IMR-90 (cell line): ENCODE data around the gene RNU5D-1. TPM values are rescaled to one million over a fixed set of nuclear protein-coding genes. Genes with fewer than 3 reads are reported as not detected.

ENCODE experiments used
- ATAC-seq: fragments of 200-7000 bp; cut with Tn5 transposase; 2 replicates; pipeline ENCODE4 v1.9.1; 2020; ENCODE audit warnings: low read depth, mild to moderate bottlenecking, moderate library complexity
- BruUV-seq: library from RNA; stranded (reverse); fragments of 400-500 nt; replicated peaks from 2 replicates; lab custom pipeline; 2021; lab: Mats Ljungman, UMichigan
- CTCF ChIA-PET: fragments of 300-600 bp; formaldehyde crosslinking; extraction: SDS; loops from one replicate; lab custom pipeline; 2021; ENCODE audit warnings: antibody characterized with exemption; lab: Yijun Ruan, JAX
- POLR2A ChIA-PET: fragments of 300-600 bp; sonication (Branson Sonifier 250); formaldehyde crosslinking; loops from one replicate; lab custom pipeline; 2022; ENCODE audit warnings: antibody characterized with exemption; ENCODE audit not compliant: unreplicated experiment; lab: Charles Lee
- DNase-seq: peaks from one replicate; pipeline ENCODE4 v3.0.0; 2013
- H2AFZ ChIP-seq: replicated peaks from 2 replicates; pipeline ENCODE3; 2013; ENCODE audit warnings: low read length, mild to moderate bottlenecking; ENCODE audit not compliant: poor library complexity
- H2AK5ac ChIP-seq: 2 replicates; pipeline ENCODE4 v1.6.1; 2013; ENCODE audit warnings: low read depth, low read length, inconsistent platforms
- H2AK9ac ChIP-seq: replicated peaks from 2 replicates; pipeline ENCODE3; 2013; ENCODE audit warnings: mild to moderate bottlenecking, low read depth, low read length, moderate library complexity; ENCODE audit not compliant: poor library complexity
- H2BK120ac ChIP-seq: 2 replicates; pipeline ENCODE4 v1.6.1; 2013; ENCODE audit warnings: low read depth, low read length, inconsistent platforms
- H2BK15ac ChIP-seq: 3 replicates; pipeline ENCODE4 v1.6.1; 2013; ENCODE audit warnings: low read depth, low read length, inconsistent platforms
- H2BK20ac ChIP-seq: 2 replicates; pipeline ENCODE4 v1.6.1; 2013; ENCODE audit warnings: low read depth, mild to moderate bottlenecking, inconsistent platforms, low read length, moderate library complexity
- H2BK5ac ChIP-seq: 2 replicates; pipeline ENCODE4 v1.6.1; 2013; ENCODE audit warnings: mild to moderate bottlenecking, low read depth, low read length, inconsistent platforms; ENCODE audit not compliant: poor library complexity, severe bottlenecking
- H3K14ac ChIP-seq: replicated peaks from 2 replicates; pipeline ENCODE4 v1.6.1; 2013; ENCODE audit warnings: low read depth, low read length, inconsistent platforms
- H3K18ac ChIP-seq: 2 replicates; pipeline ENCODE4 v1.6.1; 2013; ENCODE audit warnings: low read depth, low read length, control low read depth
- H3K23ac ChIP-seq: 2 replicates; pipeline ENCODE4 v1.6.1; 2013; ENCODE audit warnings: low read depth, low read length, inconsistent platforms
- H3K27ac ChIP-seq: 2 replicates; pipeline ENCODE4 v1.5.1; 2013; ENCODE audit warnings: mild to moderate bottlenecking, control low read depth, low read length; ENCODE audit not compliant: insufficient read depth
- H3K27me3 ChIP-seq: 2 replicates; pipeline ENCODE4 v1.6.1; 2013; ENCODE audit warnings: low read length; ENCODE audit not compliant: control insufficient read depth, insufficient read depth
- H3K36me3 ChIP-seq: 2 replicates; pipeline ENCODE4 v1.6.1; 2013; ENCODE audit warnings: low read length, mixed read lengths; ENCODE audit not compliant: control insufficient read depth, insufficient read depth
- H3K4ac ChIP-seq: 2 replicates; pipeline ENCODE4 v1.6.1; 2013; ENCODE audit warnings: low read depth, low read length, inconsistent platforms
- H3K4me1 ChIP-seq: 2 replicates; pipeline ENCODE4 v1.6.1; 2013; ENCODE audit warnings: low read length, mixed read lengths; ENCODE audit not compliant: control insufficient read depth, insufficient read depth
- H3K4me2 ChIP-seq: 2 replicates; pipeline ENCODE4 v1.6.1; 2013; ENCODE audit warnings: low read depth, mild to moderate bottlenecking, control low read depth, low read length, moderate library complexity
- H3K4me3 ChIP-seq: 2 replicates; pipeline ENCODE4 v1.5.1; 2013; ENCODE audit warnings: low read depth, mild to moderate bottlenecking, control low read depth, low read length, moderate library complexity; ENCODE audit not compliant: insufficient read depth
- H3K56ac ChIP-seq: 2 replicates; pipeline ENCODE4 v1.6.1; 2013; ENCODE audit warnings: low read length, inconsistent platforms; ENCODE audit not compliant: insufficient read depth; ENCODE audit errors: extremely low read depth
- H3K79me1 ChIP-seq, 2 experiments: 2 replicates each; pipeline ENCODE4 v1.6.1; 2013; ENCODE audit warnings: low read length in 2 of 2, inconsistent platforms in 1 of 2, low read depth in 1 of 2
- H3K9ac ChIP-seq: 2 replicates; pipeline ENCODE4 v1.6.1; 2013; ENCODE audit warnings: low read depth, low read length, control low read depth
- H3K9me1 ChIP-seq: 2 replicates; pipeline ENCODE4 v1.6.1; 2013; ENCODE audit warnings: low read length, inconsistent platforms; ENCODE audit not compliant: insufficient read depth
- H3K9me3 ChIP-seq: 2 replicates; pipeline ENCODE4 v1.6.1; 2013; ENCODE audit warnings: low read length; ENCODE audit not compliant: control insufficient read depth, insufficient read depth
- H4K20me1 ChIP-seq: 2 replicates; pipeline ENCODE4 v1.6.1; 2013; ENCODE audit warnings: low read length, inconsistent platforms; ENCODE audit not compliant: insufficient read depth
- H4K5ac ChIP-seq: 2 replicates; pipeline ENCODE4 v1.6.1; 2013; ENCODE audit warnings: mild to moderate bottlenecking, low read depth, low read length, control low read depth
- H4K8ac ChIP-seq, 2 experiments: 2 replicates each; pipeline ENCODE4 v1.6.1; 2013; ENCODE audit warnings: low read depth in 2 of 2, low read length in 2 of 2, control low read depth in 1 of 2, inconsistent platforms in 1 of 2
- H4K91ac ChIP-seq: 2 replicates; pipeline ENCODE4 v1.6.1; 2013; ENCODE audit warnings: low read depth, low read length, inconsistent platforms; ENCODE audit not compliant: insufficient read depth
- BHLHE40 ChIP-seq: fragments of 150-350 bp; IDR thresholded peaks from 2 replicates; pipeline ENCODE4 v1.6.1; 2016; ENCODE audit warnings: mild to moderate bottlenecking, low read depth, low read length
- CEBPB ChIP-seq: IDR thresholded peaks from 2 replicates; pipeline ENCODE4 v1.6.1; 2012; ENCODE audit warnings: low read depth, low read length, improper control_type of control experiment
- CHD1 ChIP-seq: IDR thresholded peaks from 2 replicates; pipeline ENCODE4 v1.6.1; 2012; ENCODE audit warnings: low read depth, low read length, improper control_type of control experiment
- FOS ChIP-seq: fragments of 150-350 bp; IDR thresholded peaks from 2 replicates; pipeline ENCODE4 v1.6.1; 2016; ENCODE audit warnings: low read depth, low read length
- MAFK ChIP-seq: IDR thresholded peaks from 2 replicates; pipeline ENCODE4 v1.6.1; 2012; ENCODE audit warnings: low read depth, low read length, improper control_type of control experiment
- MAZ ChIP-seq: IDR thresholded peaks from 2 replicates; pipeline ENCODE4 v1.6.1; 2012; ENCODE audit warnings: low read depth, mild to moderate bottlenecking, low read length, improper control_type of control experiment, moderate library complexity, borderline replicate concordance
- MXI1 ChIP-seq: IDR thresholded peaks from 2 replicates; pipeline ENCODE4 v1.6.1; 2012; ENCODE audit warnings: low read depth, mild to moderate bottlenecking, low read length, moderate library complexity, borderline replicate concordance
- NFE2L2 ChIP-seq: fragments of 150-350 bp; IDR thresholded peaks from 2 replicates; pipeline ENCODE4 v1.6.1; 2016; ENCODE audit warnings: low read depth, mild to moderate bottlenecking, low read length
- POLR2A ChIP-seq: IDR thresholded peaks from 2 replicates; pipeline ENCODE4 v1.6.1; 2012; ENCODE audit warnings: mild to moderate bottlenecking, low read depth, low read length
- RAD21 ChIP-seq: IDR thresholded peaks from 2 replicates; pipeline ENCODE4 v1.6.1; 2012; ENCODE audit warnings: low read length, improper control_type of control experiment
- RCOR1 ChIP-seq: IDR thresholded peaks from 2 replicates; pipeline ENCODE4 v1.6.1; 2012; ENCODE audit warnings: mild to moderate bottlenecking, low read length, improper control_type of control experiment; ENCODE audit not compliant: insufficient replicate concordance
- RFX5 ChIP-seq: IDR thresholded peaks from 2 replicates; pipeline ENCODE4 v1.8.0; 2012; ENCODE audit warnings: low read depth, mild to moderate bottlenecking, low read length, moderate library complexity
- SMC3 ChIP-seq: fragments of 150-350 bp; IDR thresholded peaks from 2 replicates; pipeline ENCODE4 v1.6.1; 2016; ENCODE audit warnings: low read depth, mild to moderate bottlenecking, antibody characterized with exemption, low read length, moderate library complexity
- WGBS, 2 experiments: methylation state at CpG; one replicate each; pipeline versions ENCODE4 v1.1.5 to v1.1.7; 2013; ENCODE audit warnings: missing lambda C conversion rate in 2 of 2; ENCODE audit not compliant: insufficient read length in 1 of 2; ENCODE audit errors: extremely low coverage in 2 of 2; 5-methylcytosine and 5-hydroxymethylcytosine counted together
- dilution Hi-C: fragments of 300-500 bp; cut with HindIII; formaldehyde crosslinking; loops from one replicate; pipeline ENCODE4 v1.14.3; 2018; ENCODE audit warnings: low sequenced_read_pairs; ENCODE audit not compliant: unreplicated experiment
- in situ Hi-C: fragments of 300-500 bp; cut with MboI; formaldehyde crosslinking; loops from 3 replicates; pipeline ENCODE4 v1.14.3; 2019; ENCODE audit warnings: low sequenced_read_pairs, inconsistent platforms, mixed read lengths
- intact Hi-C: fragments of 100-400 bp; cut with micrococcal nuclease; formaldehyde crosslinking; loops from 2 replicates; pipeline ENCODE4 v1.10.0; 2022
- polyA plus RNA-seq, 3 experiments: library from polyadenylated mRNA; depleted of rRNA; stranded (reverse); fragments of >200 nt; gene quantifications; 2 replicates each; pipeline ENCODE4 v1.2.3, GENCODE V29; 2012; ENCODE audit warnings: low replicate concordance in 1 of 3
- total RNA-seq: library from RNA; depleted of rRNA; stranded (reverse); fragments of >200 nt; gene quantifications from 2 replicates; pipeline ENCODE4 v1.2.3, GENCODE V29; 2012
- TF ChIP-seq, protein P1 (sequence below): fragments of 150-350 bp; IDR thresholded peaks from 2 replicates; pipeline ENCODE4 v1.6.1; 2017; ENCODE audit warnings: mild to moderate bottlenecking, antibody characterized with exemption, low read length, low read depth
- TF ChIP-seq, protein P2 (sequence below): fragments of 150-350 bp; IDR thresholded peaks from 2 replicates; pipeline ENCODE4 v1.6.1; 2016; ENCODE audit warnings: low read depth, mild to moderate bottlenecking, low read length, moderate library complexity, borderline replicate concordance
- TF ChIP-seq, protein P3 (sequence below): conservative IDR thresholded peaks from 2 replicates; pipeline ENCODE4 v1.5.1; 2012; ENCODE audit warnings: mild to moderate bottlenecking, low read depth, low read length, improper control_type of control experiment

The RNU5D-1 gene
- total and polyA plus RNA-seq, 2 of the 4 experiments (the other 2 are of a cell fraction) = not detected

DNA sequence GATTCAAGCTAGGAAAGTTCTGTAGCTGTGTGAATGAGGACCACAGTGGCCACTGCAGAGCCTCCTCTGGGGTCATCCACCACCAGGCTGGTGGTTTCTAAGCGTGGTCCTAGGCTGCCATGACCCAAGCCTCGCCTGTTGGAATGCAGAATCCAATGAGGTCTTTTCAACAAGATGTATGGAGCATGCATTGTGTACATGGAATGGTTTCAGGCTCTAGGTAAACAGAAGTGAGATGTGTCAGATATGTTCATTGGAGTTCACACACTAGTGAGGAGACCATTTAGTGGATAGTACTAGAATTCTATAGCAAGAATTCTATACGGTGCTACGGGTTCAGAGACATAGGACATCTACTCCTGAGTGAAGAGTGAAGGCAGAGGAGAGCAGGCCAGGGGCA lies 10.7 kb downstream of the RNU5D-1 start:
- Histone ChIP-seq H3K4me3 (no peak overlapping the region), H3K4me1 (peaks cover 5% of the 10 kb centered on the region), H3K9ac (no peak overlapping the region), H4K8ac (no peak overlapping the region), H3K56ac (no peak overlapping the region), H3K9me3 (no peaks in the 10 kb centered on the region), H4K91ac (no peak overlapping the region), H3K18ac (no peak overlapping the region), H2AFZ (no peak overlapping the region), H2BK120ac (no peak overlapping the region), H4K5ac (no peak overlapping the region), H2AK9ac (no peak overlapping the region), H4K20me1 (no peaks in the 10 kb centered on the region), H3K27ac (no peak overlapping the region), H3K4me2 (no peak overlapping the region), H2BK5ac (no peak overlapping the region), H3K23ac (no peak overlapping the region), H3K4ac (no peak overlapping the region), H3K14ac (no peak overlapping the region), H2AK5ac (no peak overlapping the region), H2BK15ac (no peak overlapping the region), H2BK20ac (no peak overlapping the region), H3K79me1 (no peaks in the 10 kb centered on the region), H3K36me3 (no peaks in the 10 kb centered on the region), H3K9me1 (peaks cover 2% of the 10 kb centered on the region; the same call in 1 of the 2 replicates), H3K27me3 (peaks cover 2% of the 10 kb centered on the region; the same call in 1 of the 2 replicates)
- CTCF ChIA-PET = no interaction called here
- 80% methylated on average over 1 of the region's 4 CpGs; no CpG with 5 or more reads in 1 of the 2 experiments for WGBS, 2 experiments
- intact Hi-C loops = no loop called here
- no peak for TF ChIP-seq FOS
- no peak for TF ChIP-seq SMC3
- TF ChIP-seq MAFK = no peak
- no peak for TF ChIP-seq NFE2L2
- TF ChIP-seq, protein P1, sequence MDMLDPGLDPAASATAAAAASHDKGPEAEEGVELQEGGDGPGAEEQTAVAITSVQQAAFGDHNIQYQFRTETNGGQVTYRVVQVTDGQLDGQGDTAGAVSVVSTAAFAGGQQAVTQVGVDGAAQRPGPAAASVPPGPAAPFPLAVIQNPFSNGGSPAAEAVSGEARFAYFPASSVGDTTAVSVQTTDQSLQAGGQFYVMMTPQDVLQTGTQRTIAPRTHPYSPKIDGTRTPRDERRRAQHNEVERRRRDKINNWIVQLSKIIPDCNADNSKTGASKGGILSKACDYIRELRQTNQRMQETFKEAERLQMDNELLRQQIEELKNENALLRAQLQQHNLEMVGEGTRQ = no peak
- TF ChIP-seq, protein P2, sequence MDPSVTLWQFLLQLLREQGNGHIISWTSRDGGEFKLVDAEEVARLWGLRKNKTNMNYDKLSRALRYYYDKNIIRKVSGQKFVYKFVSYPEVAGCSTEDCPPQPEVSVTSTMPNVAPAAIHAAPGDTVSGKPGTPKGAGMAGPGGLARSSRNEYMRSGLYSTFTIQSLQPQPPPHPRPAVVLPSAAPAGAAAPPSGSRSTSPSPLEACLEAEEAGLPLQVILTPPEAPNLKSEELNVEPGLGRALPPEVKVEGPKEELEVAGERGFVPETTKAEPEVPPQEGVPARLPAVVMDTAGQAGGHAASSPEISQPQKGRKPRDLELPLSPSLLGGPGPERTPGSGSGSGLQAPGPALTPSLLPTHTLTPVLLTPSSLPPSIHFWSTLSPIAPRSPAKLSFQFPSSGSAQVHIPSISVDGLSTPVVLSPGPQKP = no peak
- no peak for TF ChIP-seq POLR2A
- TF ChIP-seq BHLHE40 = no peak
- TF ChIP-seq RAD21 = no peak
- TF ChIP-seq CEBPB = no peak
- no peak for TF ChIP-seq RCOR1
- no peak for TF ChIP-seq MXI1
- TF ChIP-seq, protein P3, sequence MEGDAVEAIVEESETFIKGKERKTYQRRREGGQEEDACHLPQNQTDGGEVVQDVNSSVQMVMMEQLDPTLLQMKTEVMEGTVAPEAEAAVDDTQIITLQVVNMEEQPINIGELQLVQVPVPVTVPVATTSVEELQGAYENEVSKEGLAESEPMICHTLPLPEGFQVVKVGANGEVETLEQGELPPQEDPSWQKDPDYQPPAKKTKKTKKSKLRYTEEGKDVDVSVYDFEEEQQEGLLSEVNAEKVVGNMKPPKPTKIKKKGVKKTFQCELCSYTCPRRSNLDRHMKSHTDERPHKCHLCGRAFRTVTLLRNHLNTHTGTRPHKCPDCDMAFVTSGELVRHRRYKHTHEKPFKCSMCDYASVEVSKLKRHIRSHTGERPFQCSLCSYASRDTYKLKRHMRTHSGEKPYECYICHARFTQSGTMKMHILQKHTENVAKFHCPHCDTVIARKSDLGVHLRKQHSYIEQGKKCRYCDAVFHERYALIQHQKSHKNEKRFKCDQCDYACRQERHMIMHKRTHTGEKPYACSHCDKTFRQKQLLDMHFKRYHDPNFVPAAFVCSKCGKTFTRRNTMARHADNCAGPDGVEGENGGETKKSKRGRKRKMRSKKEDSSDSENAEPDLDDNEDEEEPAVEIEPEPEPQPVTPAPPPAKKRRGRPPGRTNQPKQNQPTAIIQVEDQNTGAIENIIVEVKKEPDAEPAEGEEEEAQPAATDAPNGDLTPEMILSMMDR = no peak
- no peak for TF ChIP-seq MAZ
- no peak for TF ChIP-seq CHD1
- no peak for TF ChIP-seq RFX5
- BruUV-seq = no TSS peak
- in situ Hi-C loops = no loop called here
- dilution Hi-C loops = no loop called here
- POLR2A ChIA-PET = no interaction called here
- DNase-seq = no peak
- no peak for ATAC-seq
